HepG2 (cell line): Measurements from ENCODE around the gene EXOC3. TPM values are rescaled to one million over a fixed set of nuclear protein-coding genes. Genes with fewer than 3 reads are reported as not detected.
A peak's percentile ranks its signal among the peaks of the same experiment; 100 is the strongest.

ENCODE experiments used
- BRD4 ChIP-seq: sonication (generic); formaldehyde crosslinking; IDR thresholded peaks from 2 replicates; pipeline ENCODE4 v1.4.0; 2020; ENCODE audit warnings: missing genetic modification reagents
- CBFB ChIP-seq: sonication (generic); formaldehyde crosslinking; IDR thresholded peaks from 2 replicates; pipeline ENCODE4 v1.4.0; 2020; ENCODE audit warnings: missing genetic modification reagents
- GATA4 ChIP-seq: sonication (generic); IDR thresholded peaks from 2 replicates; pipeline ENCODE4 v1.6.1; 2016; ENCODE audit warnings: antibody characterized with exemption, low read depth, borderline replicate concordance
- HIVEP1 ChIP-seq: sonication (generic); formaldehyde crosslinking; IDR thresholded peaks from 2 replicates; pipeline ENCODE4 v1.4.0; 2020; ENCODE audit warnings: mild to moderate bottlenecking, missing genetic modification reagents
- NCOA5 ChIP-seq: sonication (generic); formaldehyde crosslinking; IDR thresholded peaks from 2 replicates; pipeline ENCODE4 v1.4.0; 2020; ENCODE audit warnings: missing genetic modification reagents
- NFE2 ChIP-seq: sonication (generic); formaldehyde crosslinking; IDR thresholded peaks from 2 replicates; pipeline ENCODE4 v1.4.0; 2020; ENCODE audit warnings: missing genetic modification reagents
- SMC3 ChIP-seq: IDR thresholded peaks from 2 replicates; pipeline ENCODE4 v1.6.1; 2011; ENCODE audit warnings: low read length, improper control_type of control experiment
- ZNF350 ChIP-seq: sonication (generic); formaldehyde crosslinking; IDR thresholded peaks from 2 replicates; pipeline ENCODE4 v1.4.0; 2020; ENCODE audit warnings: mild to moderate bottlenecking, low read depth, missing genetic modification reagents, borderline replicate concordance
- ZNF546 ChIP-seq: sonication (generic); formaldehyde crosslinking; conservative IDR thresholded peaks from 2 replicates; pipeline ENCODE4 v1.8.1; 2023; ENCODE audit warnings: mild to moderate bottlenecking, missing genetic modification reagents
- ZNF558 ChIP-seq: sonication (generic); formaldehyde crosslinking; IDR thresholded peaks from 2 replicates; pipeline ENCODE4 v1.9.0; 2022; ENCODE audit warnings: mild to moderate bottlenecking, missing genetic modification reagents, borderline replicate concordance
- ZNF788 ChIP-seq: sonication (generic); formaldehyde crosslinking; IDR thresholded peaks from 2 replicates; pipeline ENCODE4 v1.5.0; 2020; ENCODE audit warnings: mild to moderate bottlenecking, missing genetic modification reagents, borderline replicate concordance
- ZSCAN30 ChIP-seq: sonication (generic); formaldehyde crosslinking; IDR thresholded peaks from 2 replicates; pipeline ENCODE4 v1.5.0; 2020; ENCODE audit warnings: mild to moderate bottlenecking, missing genetic modification reagents
- polyA plus RNA-seq, 8 experiments: library from polyadenylated mRNA; depleted of rRNA in 3 of 8; stranded (reverse) in 7 of 8; unstranded in 1 of 8; fragments of >200 nt; fragmentation: Illumina TruSeq in 4 of 8; extraction: Trizol in 4 of 8; gene quantifications; 2 replicates each; pipeline versions ENCODE4 v1.2.1 to v1.2.3, GENCODE V29; 2011 to 2016; ENCODE audit warnings: low read depth in 4 of 8, missing spikeins in 1 of 8, mixed read lengths in 1 of 8; ENCODE audit not compliant: insufficient read depth in 1 of 8
- total RNA-seq, 5 experiments: library from RNA; depleted of rRNA; stranded (reverse); fragments of >200 nt; fragmentation: Illumina TruSeq; extraction: Trizol; gene quantifications; 2 replicates each; pipeline ENCODE4 v1.2.3, GENCODE V29; 2016; ENCODE audit warnings: low read depth in 1 of 5
- TF ChIP-seq, protein P1 (sequence below): sonication (generic); formaldehyde crosslinking; IDR thresholded peaks from 2 replicates; pipeline ENCODE4 v1.4.0; 2020; ENCODE audit warnings: missing genetic modification reagents
- TF ChIP-seq, protein P2 (sequence below): IDR thresholded peaks from 2 replicates; pipeline ENCODE4 v1.6.1; 2016; ENCODE audit warnings: missing compliant biosample characterization, missing genetic modification reagents, borderline replicate concordance
- TF ChIP-seq, protein P3 (sequence below): sonication (generic); formaldehyde crosslinking; IDR thresholded peaks from 2 replicates; pipeline ENCODE4 v1.9.0; 2021; ENCODE audit warnings: missing genetic modification reagents, mild to moderate bottlenecking, borderline replicate concordance
- TF ChIP-seq, protein P4 (sequence below): sonication (generic); formaldehyde crosslinking; IDR thresholded peaks from 2 replicates; pipeline ENCODE4 v1.5.1; 2020; ENCODE audit warnings: mild to moderate bottlenecking, missing genetic modification reagents, borderline replicate concordance
- TF ChIP-seq, protein P5 (sequence below): sonication (generic); formaldehyde crosslinking; IDR thresholded peaks from 2 replicates; pipeline ENCODE4 v1.4.0; 2020; ENCODE audit warnings: mild to moderate bottlenecking, missing genetic modification reagents

The EXOC3 gene
- total and polyA plus RNA-seq, 2 of the 13 experiments (the other 11 are each of a cell fraction or from before 2014, with no cell fraction given): 9.2 to 20.5 TPM

DNA sequence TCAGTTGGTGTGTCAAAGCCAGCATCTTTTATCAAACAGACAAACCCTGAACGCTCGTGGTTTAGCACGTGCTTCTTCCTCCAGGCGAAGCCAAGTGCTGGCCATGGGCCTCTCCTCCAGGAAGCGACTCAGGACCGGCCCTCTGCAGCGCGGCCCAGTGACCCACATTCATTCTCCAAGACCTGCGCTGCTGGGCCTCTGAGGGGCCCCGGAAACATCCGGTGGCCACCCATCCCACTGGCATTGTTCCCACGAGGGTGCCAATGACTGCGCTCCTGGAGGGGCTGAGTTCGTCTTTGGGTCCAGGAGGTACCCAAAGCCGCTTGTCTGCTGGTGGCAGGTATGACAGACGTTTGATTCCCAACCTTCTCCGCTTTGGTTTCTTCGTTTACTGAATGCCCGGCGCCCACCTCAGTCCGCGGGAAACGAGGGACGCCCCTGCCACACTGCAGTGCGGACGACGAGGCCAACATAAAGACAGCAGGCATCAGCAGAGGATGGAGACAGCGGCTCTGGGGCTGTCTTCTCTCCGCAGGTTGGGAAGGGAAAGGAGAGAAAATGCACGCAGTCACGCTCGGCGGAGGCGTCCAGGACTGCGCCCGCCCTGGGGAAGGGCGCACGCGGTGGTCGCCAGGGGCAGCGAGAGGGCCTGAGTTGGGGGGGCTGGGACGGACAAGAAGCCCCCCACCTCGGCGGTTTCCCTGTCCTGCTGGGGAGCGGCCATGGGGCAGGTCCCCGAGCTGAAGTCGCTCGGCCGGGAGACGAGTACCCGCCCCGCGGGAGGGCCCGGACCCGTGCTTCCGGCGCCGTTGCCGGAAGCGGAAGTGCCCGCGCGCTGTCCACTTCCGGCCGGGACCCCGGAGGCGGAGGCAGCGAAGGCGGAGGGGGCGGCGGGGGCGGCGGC is at the start of gene EXOC3 (continued):
- TF ChIP-seq NCOA5 (CRISPR knock-in tag) (no peak), ZNF558 (CRISPR knock-in tag) (no peak; the same call in 1 of the 2 replicates), NFE2 (CRISPR knock-in tag) (no peak), ZSCAN30 (CRISPR knock-in tag) (no peak), CBFB (CRISPR knock-in tag) (peak; percentile 26; the same call in 1 of the 2 replicates), ZNF788 (peak; percentile 12; the same call in 1 of the 2 replicates), SMC3 (no peak), ZNF546 (CRISPR knock-in tag) (peak; percentile 48), BRD4 (no peak), HIVEP1 (peak; percentile 27; the same call in 1 of the 2 replicates), GATA4 (no peak), ZNF350 (CRISPR knock-in tag) (peak; percentile 44; the same call in 1 of the 2 replicates)
- TF ChIP-seq, protein P1, sequence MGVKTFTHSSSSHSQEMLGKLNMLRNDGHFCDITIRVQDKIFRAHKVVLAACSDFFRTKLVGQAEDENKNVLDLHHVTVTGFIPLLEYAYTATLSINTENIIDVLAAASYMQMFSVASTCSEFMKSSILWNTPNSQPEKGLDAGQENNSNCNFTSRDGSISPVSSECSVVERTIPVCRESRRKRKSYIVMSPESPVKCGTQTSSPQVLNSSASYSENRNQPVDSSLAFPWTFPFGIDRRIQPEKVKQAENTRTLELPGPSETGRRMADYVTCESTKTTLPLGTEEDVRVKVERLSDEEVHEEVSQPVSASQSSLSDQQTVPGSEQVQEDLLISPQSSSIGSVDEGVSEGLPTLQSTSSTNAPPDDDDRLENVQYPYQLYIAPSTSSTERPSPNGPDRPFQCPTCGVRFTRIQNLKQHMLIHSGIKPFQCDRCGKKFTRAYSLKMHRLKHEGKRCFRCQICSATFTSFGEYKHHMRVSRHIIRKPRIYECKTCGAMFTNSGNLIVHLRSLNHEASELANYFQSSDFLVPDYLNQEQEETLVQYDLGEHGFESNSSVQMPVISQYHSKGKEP: no peak
- TF ChIP-seq, protein P2, sequence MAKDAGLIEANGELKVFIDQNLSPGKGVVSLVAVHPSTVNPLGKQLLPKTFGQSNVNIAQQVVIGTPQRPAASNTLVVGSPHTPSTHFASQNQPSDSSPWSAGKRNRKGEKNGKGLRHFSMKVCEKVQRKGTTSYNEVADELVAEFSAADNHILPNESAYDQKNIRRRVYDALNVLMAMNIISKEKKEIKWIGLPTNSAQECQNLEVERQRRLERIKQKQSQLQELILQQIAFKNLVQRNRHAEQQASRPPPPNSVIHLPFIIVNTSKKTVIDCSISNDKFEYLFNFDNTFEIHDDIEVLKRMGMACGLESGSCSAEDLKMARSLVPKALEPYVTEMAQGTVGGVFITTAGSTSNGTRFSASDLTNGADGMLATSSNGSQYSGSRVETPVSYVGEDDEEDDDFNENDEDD: peak; percentile 41; the same call in 1 of the 2 replicates
- TF ChIP-seq, protein P3, sequence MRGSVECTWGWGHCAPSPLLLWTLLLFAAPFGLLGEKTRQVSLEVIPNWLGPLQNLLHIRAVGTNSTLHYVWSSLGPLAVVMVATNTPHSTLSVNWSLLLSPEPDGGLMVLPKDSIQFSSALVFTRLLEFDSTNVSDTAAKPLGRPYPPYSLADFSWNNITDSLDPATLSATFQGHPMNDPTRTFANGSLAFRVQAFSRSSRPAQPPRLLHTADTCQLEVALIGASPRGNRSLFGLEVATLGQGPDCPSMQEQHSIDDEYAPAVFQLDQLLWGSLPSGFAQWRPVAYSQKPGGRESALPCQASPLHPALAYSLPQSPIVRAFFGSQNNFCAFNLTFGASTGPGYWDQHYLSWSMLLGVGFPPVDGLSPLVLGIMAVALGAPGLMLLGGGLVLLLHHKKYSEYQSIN (CRISPR knock-in tag): no peak
- TF ChIP-seq, protein P4, sequence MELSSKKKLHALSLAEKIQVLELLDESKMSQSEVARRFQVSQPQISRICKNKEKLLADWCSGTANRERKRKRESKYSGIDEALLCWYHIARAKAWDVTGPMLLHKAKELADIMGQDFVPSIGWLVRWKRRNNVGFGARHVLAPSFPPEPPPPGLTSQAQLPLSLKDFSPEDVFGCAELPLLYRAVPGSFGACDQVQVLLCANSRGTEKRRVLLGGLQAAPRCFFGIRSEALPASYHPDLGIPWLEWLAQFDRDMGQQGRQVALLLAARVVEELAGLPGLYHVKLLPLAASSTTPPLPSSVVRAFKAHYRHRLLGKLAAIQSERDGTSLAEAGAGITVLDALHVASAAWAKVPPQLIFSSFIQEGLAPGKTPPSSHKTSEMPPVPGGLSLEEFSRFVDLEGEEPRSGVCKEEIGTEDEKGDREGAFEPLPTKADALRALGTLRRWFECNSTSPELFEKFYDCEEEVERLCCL: no peak
- TF ChIP-seq, protein P5, sequence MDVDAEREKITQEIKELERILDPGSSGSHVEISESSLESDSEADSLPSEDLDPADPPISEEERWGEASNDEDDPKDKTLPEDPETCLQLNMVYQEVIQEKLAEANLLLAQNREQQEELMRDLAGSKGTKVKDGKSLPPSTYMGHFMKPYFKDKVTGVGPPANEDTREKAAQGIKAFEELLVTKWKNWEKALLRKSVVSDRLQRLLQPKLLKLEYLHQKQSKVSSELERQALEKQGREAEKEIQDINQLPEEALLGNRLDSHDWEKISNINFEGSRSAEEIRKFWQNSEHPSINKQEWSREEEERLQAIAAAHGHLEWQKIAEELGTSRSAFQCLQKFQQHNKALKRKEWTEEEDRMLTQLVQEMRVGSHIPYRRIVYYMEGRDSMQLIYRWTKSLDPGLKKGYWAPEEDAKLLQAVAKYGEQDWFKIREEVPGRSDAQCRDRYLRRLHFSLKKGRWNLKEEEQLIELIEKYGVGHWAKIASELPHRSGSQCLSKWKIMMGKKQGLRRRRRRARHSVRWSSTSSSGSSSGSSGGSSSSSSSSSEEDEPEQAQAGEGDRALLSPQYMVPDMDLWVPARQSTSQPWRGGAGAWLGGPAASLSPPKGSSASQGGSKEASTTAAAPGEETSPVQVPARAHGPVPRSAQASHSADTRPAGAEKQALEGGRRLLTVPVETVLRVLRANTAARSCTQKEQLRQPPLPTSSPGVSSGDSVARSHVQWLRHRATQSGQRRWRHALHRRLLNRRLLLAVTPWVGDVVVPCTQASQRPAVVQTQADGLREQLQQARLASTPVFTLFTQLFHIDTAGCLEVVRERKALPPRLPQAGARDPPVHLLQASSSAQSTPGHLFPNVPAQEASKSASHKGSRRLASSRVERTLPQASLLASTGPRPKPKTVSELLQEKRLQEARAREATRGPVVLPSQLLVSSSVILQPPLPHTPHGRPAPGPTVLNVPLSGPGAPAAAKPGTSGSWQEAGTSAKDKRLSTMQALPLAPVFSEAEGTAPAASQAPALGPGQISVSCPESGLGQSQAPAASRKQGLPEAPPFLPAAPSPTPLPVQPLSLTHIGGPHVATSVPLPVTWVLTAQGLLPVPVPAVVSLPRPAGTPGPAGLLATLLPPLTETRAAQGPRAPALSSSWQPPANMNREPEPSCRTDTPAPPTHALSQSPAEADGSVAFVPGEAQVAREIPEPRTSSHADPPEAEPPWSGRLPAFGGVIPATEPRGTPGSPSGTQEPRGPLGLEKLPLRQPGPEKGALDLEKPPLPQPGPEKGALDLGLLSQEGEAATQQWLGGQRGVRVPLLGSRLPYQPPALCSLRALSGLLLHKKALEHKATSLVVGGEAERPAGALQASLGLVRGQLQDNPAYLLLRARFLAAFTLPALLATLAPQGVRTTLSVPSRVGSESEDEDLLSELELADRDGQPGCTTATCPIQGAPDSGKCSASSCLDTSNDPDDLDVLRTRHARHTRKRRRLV (CRISPR knock-in tag): peak; percentile 74; the same call in 1 of the 2 replicates
